ENCODE measurements around the gene FAM151B.
A peak's percentile ranks its signal among the peaks of the same experiment; 100 is the strongest.
"Not testable (repeated sequence)": the region's sequence is repeated elsewhere in the genome, so short reads cannot be mapped to it uniquely, and the experiment has no call there.

The FAM151B gene

GRCh38 chr5:80503641-80504040 lies 15.7 kb downstream of the FAM151B start:
- no peak for DNase-seq (ENCODE audit: low read depth)

GRCh38 chr5:80504833-80505232 lies 16.9 kb downstream of the FAM151B start:
- no peak for DNase-seq (ENCODE audit: low read depth)

GRCh38 chr5:80507663-80508062 lies 19.8 kb downstream of the FAM151B start:
- no peak for DNase-seq (ENCODE audit: low read depth)

DNA sequence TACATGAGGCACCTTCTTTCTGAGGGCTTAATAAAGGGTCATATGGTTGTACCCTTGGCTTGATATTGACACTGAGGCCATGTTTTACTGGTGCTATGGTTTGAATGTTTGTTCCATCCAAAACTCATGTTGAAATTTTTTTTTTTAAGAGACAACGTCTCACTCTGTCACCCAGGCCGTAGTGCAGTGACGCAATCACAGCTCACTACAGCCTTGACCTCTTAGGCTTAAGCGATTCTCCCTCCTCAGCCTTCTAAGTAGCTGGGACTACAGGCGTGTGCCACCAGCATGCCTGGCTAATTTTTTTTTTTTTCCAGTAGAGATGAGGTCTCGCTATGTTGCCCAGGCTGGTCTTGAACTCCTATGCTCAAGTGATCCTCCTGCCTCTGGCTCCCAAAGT lies 20.9 kb downstream of the FAM151B start:
- no peak for DNase-seq (ENCODE audit: low read depth)

DNA sequence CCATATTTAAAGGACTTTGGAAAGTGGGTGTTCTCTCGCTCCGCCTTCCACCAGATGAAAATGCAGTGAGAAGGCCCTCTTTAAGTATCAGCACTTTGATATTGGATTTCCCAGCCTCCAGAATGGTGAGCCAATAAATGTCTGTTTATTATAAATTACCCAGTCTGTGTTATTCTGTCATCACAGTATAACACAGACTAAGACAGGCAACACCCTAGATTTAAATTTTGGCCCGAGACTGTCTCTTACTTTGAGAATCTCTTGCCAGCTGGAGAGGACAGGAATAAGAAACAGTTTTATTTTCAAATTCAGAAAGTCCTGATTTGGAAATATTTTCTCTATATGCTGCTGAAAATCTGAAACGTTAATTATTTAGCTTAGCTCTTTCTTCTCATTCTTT lies 21.5 kb downstream of the FAM151B start:
- no peak for DNase-seq (ENCODE audit: low read depth)

GRCh38 chr5:80516826-80517225 lies 28.9 kb downstream of the FAM151B start:
- DNase-seq (ENCODE audit: low read depth) = peak; percentile 74

DNA sequence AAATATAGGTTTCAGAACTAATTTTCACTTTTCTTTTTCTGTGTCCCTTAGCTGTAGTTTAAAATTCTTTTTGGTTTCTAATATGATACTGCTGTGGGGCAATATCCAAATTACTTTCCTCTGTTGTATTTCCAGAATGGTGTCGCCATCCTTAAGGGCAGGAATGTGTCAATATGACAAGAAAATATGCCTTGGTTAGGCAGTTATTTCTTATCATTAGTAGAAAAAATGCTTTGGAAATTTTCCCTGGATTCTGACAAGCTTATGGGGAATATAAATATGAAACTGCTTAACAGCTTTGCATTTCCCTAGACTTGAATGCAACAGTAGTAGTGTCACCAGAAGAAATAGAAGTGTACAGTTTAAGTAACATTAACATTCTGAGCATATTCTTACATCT lies 52.8 kb downstream of the FAM151B start:
- DNase-seq (ENCODE audit: low read depth) = no peak

DNA sequence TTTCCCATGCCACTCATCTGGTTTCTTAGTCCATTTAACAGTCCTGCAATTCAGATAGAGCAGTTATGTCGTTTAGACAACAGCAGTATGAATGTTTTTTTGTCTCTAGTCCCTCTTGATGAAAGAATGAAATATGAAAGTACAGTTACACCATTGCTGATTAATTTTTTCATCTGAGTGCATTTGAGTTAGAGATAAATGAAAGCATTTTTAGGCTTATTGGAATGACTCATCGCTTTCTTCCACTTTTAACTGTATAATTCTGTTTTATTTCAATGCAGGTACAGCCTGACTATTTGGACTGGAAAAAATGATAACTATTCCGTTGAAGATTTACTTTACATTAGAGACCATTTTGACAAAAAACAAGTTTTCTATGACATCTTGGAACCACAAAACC lies 53.5 kb downstream of the FAM151B start:
- DNase-seq (ENCODE audit: low read depth) = no peak

DNA sequence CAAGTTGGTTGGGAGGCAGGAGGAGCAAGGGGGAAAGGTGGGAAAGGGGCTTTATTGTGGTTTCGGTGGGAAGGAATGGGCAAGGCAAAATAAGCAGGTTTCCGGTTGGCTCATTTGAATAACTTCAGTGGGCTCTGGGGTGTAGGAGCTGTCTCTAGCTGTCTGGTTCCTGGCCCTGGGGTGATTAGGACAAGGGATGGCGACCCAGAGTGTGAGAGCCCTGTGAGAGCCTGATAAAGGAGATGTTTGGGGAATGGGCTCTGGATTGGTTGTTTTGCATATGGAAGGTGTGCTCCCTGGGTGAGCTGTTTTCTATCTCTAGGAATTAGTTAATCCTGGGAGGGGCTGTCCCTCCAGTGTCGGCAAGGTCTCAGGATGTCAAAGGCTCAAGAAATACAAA lies 66.7 kb downstream of the FAM151B start:
- no peak for DNase-seq (ENCODE audit: low read depth)

- no peak for DNase-seq (ENCODE audit: low read depth)
These were observed 67.2 kb downstream of the FAM151B start for GRCh38 chr5:80555099-80555498.

GRCh38 chr5:80559244-80559643 lies 71.3 kb downstream of the FAM151B start:
- DNase-seq (ENCODE audit: low read depth) = no peak

DNA sequence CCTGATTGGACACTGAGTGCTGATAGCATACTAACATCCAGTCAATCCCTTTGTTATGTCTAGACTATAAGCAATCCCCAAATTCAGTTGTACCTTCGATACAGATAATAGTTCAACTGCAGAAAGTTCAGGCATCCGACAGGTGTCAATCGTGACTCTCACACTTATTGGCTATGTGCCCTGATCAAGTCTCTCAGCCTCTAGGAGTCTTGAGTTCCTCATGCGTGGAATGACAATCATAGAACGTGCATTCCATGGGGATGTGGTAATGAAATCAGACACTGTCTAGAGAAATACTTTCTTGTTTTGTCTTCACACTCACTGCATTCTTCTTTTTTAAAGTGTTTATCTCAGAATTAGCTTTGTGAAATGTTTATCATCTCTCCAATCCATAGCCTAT lies 77.4 kb downstream of the FAM151B start:
- no peak for DNase-seq (ENCODE audit: low read depth)

GRCh38 chr5:80566711-80567259 lies 78.9 kb downstream of the FAM151B start:
- no peak for DNase-seq (ENCODE audit: low read depth)

DNA sequence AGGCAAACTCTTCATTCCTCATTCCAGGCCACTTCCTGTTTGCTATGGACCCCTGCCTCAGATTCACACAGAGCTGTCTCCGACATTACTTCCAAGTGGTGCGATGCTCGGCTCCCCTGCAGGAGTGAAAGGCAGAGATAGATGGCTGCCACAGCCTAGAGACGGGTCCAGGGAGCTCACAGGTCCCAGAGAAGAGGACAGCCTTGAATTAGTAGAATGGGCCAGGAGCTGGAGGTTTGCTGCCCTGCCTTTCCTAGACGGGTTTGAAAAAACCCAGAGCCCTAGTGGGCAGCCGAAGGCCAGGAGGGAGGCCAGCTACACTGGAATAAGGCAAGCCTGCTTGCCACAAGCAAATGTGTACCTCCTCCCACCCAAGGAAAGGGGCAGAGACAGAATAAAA lies 80.4 kb downstream of the FAM151B start:
- DNase-seq (ENCODE audit: low read depth) = no peak

DNA sequence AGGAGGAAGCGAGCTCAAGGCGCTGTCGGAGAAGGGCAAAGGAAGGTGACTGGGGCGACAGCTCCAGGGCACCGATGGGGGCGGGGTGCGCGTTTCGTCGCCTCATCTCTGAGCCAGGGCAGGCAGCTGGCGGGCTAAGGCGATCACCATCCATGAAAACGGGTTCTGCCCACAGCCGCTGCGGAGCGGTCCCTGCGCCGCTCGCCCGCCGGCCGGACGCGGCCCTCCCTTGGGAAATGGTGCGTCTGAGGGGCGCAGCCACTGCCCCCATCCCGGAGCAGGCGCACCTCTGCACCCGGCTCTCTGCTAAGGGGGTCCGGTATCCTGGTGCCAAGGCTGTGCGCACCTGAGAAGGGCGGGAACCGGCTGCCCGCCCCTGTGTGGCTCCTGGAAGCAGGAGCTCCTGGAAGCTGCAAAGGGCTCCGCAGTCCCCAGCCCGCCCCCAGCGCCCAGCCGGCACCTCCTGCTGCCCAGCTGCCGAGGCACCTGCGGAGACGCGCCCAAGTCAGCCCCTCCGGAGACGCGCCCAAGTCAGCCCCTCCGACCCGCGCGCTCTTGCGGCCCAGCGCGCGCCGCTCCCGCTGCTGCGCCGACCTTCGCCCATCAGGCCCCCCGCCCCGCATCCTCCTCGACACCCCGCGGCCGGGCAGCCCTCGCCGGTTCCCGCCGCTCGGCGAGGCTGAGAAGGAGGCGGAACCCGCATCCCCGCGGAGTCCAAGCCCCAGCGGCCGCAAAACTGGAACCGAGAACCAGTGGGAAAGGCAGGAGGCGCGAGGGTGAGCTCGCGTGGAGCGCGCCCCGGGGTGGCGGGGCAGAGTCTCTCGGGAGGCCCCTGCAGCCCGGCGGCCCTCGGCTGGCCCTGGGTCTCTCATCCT lies 81.4 kb downstream of the FAM151B start:
- no peak for DNase-seq (ENCODE audit: low read depth)

- no peak for DNase-seq (ENCODE audit: low read depth)
These were observed 82.3 kb downstream of the FAM151B start, which contains the start of gene ANKRD34B for GRCh38 chr5:80569961-80570786. ANKRD34B (minus strand) TSS chr5:80570280; CDS start chr5:80560019, 10,261 bp downstream.

DNA sequence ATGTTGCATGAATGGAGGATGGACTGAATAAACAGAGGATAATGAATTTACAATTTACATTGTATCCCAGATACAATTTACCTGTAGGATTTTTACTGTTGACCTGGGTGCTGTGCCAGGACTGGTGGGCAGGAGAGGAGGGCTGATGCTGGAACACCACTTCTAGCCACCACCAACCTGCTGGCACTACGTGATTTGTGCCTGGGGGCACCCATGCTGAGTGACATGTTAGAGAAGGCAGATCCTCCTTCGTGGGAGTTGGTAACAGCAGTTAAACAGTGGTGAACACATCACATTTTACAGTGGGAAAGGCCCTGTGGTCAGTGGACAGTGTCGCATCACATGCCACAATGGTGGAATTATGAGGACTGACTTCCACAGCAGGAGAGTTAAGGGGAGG lies 85.2 kb downstream of the FAM151B start:
- no peak for DNase-seq (ENCODE audit: low read depth)

DNA sequence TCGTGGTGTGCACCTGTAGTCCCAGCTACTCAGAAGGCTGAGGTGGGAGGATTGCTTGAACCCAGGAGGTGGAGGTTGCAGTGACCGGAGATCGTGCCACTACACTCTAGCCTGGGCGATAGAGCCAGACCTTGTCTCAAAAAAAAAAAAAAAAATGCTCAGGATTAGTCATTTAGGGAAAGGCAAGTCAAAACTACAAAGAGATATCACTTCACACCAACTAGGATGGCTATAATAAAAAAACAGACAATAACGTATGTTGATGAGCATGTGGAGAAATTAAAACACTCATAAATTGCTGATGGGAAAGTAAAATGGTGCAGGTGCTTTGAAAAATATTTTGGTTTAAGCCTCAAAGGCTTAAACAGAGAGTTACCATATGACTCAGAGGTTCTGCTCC lies 88.5 kb downstream of the FAM151B start:
- no peak for DNase-seq (ENCODE audit: low read depth)

GRCh38 chr5:80577707-80578106 lies 89.8 kb downstream of the FAM151B start:
- no peak for DNase-seq (ENCODE audit: low read depth)

- DNase-seq (ENCODE audit: low read depth) = no peak
These were observed 91.2 kb downstream of the FAM151B start for GRCh38 chr5:80579050-80579449.

DNA sequence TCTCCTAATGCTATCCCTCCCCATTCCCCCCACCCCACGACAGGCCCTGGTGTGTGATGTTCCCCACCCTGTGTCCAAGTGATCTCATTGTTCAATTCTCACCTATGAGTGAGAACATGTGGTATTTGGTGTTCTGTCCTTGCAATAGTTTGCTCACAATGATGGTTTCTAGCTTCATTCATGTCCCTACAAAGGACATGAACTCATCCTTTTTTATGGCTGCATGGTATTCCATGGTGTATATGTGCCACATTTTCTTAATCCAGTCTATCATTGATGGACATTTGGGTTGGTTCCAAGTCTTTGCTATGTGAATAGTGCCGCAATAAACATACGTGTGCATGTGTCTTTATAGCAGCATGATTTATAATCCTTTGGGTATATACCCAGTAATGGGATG lies 92.4 kb downstream of the FAM151B start:
- not testable (repeated sequence) for DNase-seq (ENCODE audit: low read depth)

DNA sequence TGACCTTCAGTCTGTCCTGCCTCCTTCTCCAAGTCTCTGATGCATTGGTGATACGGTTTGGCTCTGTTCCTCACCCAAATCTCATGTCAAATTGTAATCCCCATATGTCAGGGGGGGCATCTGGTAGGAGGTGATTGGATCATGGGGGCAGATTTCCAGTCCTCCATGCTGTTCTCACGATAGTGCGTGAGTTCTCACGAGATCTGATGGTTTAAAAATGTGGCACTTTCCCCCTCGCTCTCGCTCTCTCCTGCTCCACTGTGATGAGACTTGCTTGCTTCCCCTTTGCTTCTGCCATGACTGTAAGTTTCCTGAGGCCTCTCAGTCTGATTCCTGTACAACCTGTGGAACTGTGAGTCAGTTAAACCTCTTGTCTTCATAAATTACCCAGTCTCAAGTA lies 96.9 kb downstream of the FAM151B start:
- no peak for DNase-seq (ENCODE audit: low read depth)

Measured in HS-5 (cell line).